Prostate gland (tissue), 2 donors: ENCODE data around the gene SRGAP2C. TPM values are rescaled to one million over a fixed set of nuclear protein-coding genes. Genes with fewer than 3 reads are reported as not detected.
"Not testable (repeated sequence)": the region's sequence is repeated elsewhere in the genome, so short reads cannot be mapped to it uniquely, and the experiment has no call there.

Experiments used
- DNase-seq: peaks from one replicate; pipeline ENCODE4 v3.0.0-alpha.2; 2019; ENCODE audit warnings: low spot score
- H3K27ac ChIP-seq, 2 donors: fragments of 200-600 bp; sonication (generic); 2 replicates each; pipeline ENCODE4 v1.5.1; 2017 to 2019
- H3K27me3 ChIP-seq: fragments of 200-600 bp; sonication (generic); replicated peaks from 2 replicates; pipeline ENCODE4 v1.5.1; 2019; ENCODE audit not compliant: insufficient read depth
- H3K36me3 ChIP-seq, 2 donors: fragments of 200-600 bp; sonication (generic); 1 replicate in 1 of 2; 2 replicates in 1 of 2; pipeline versions ENCODE4 v1.5.1 to v1.8.1; 2017 to 2019
- H3K4me1 ChIP-seq: fragments of 200-600 bp; sonication (generic); replicated peaks from 2 replicates; pipeline ENCODE4 v1.5.1; 2019
- H3K4me3 ChIP-seq, 2 donors: fragments of 200-600 bp; sonication (generic); 2 replicates each; pipeline ENCODE4 v1.5.1; 2017 to 2019
- H3K9me3 ChIP-seq: fragments of 200-600 bp; sonication (generic); 2 replicates; pipeline ENCODE4 v1.5.1; 2017
- WGBS: methylation state at CpG from one replicate; pipeline ENCODE4 v1.1.5; 2018; 5-methylcytosine and 5-hydroxymethylcytosine counted together
- intact Hi-C: fragments of 100-400 bp; cut with DNase I; formaldehyde crosslinking; loops from one replicate; pipeline ENCODE4 v1.14.2; 2022
- total RNA-seq, 2 donors: library from RNA; depleted of rRNA; stranded (reverse); fragments of >200 nt; gene quantifications; one replicate each; pipeline ENCODE4 v1.1.0, GENCODE V29; 2016

SRGAP2C gene
- total RNA-seq, 2 donors from 2014 or later = 5.2 to 15.6 TPM

GRCh38 chr1:121163850-121164757 lies 20.7 kb upstream of the SRGAP2C start:
- WGBS = 74% methylated on average over 4 of the region's 5 CpGs

GRCh38 chr1:121165296-121165695 lies 19.5 kb upstream of the SRGAP2C start:
- H3K4me3 ChIP-seq, H3K4me1 ChIP-seq, H3K9me3 ChIP-seq, DNase-seq, intact Hi-C loops, H3K27me3 ChIP-seq, H3K27ac ChIP-seq, H3K36me3 ChIP-seq: not testable (repeated sequence)

More at GRCh38 chr1:121163850-121164757, 20.7 kb upstream of the SRGAP2C start:
- H3K9me3 ChIP-seq, H3K4me1 ChIP-seq, H3K36me3 ChIP-seq, H3K4me3 ChIP-seq, DNase-seq, H3K27ac ChIP-seq, intact Hi-C loops, H3K27me3 ChIP-seq: not testable (repeated sequence)

GRCh38 chr1:121167225-121167738 lies 17.5 kb upstream of the SRGAP2C start:
- H3K36me3 ChIP-seq, intact Hi-C loops, H3K27ac ChIP-seq, H3K27me3 ChIP-seq, H3K4me3 ChIP-seq, H3K4me1 ChIP-seq, H3K9me3 ChIP-seq, DNase-seq: not testable (repeated sequence)
- WGBS = 42% methylated on average over 2 of the region's 2 CpGs

GRCh38 chr1:121168152-121168668 lies 16.6 kb upstream of the SRGAP2C start:
- H3K27ac ChIP-seq, H3K36me3 ChIP-seq, DNase-seq, H3K9me3 ChIP-seq, H3K4me3 ChIP-seq, intact Hi-C loops, H3K4me1 ChIP-seq, H3K27me3 ChIP-seq: not testable (repeated sequence)
- 88% methylated on average over 1 of the region's 3 CpGs for WGBS

- H3K4me1 ChIP-seq, H3K4me3 ChIP-seq, H3K27ac ChIP-seq, H3K27me3 ChIP-seq, intact Hi-C loops, H3K36me3 ChIP-seq, DNase-seq, H3K9me3 ChIP-seq: not testable (repeated sequence)
- 92% methylated on average over 2 of the region's 2 CpGs for WGBS
Measured at GRCh38 chr1:121176649-121177048, 8.1 kb upstream of the SRGAP2C start.

GRCh38 chr1:121178197-121178596 lies 6.6 kb upstream of the SRGAP2C start:
- H3K4me3 ChIP-seq, H3K27me3 ChIP-seq, H3K36me3 ChIP-seq, H3K9me3 ChIP-seq, H3K27ac ChIP-seq, intact Hi-C loops, H3K4me1 ChIP-seq, DNase-seq: not testable (repeated sequence)

GRCh38 chr1:121183867-121184266 lies 908 bp upstream of the SRGAP2C start:
- H3K27me3 ChIP-seq, H3K4me3 ChIP-seq, intact Hi-C loops, H3K4me1 ChIP-seq, H3K36me3 ChIP-seq, H3K9me3 ChIP-seq, H3K27ac ChIP-seq, DNase-seq: not testable (repeated sequence)
- WGBS = no CpG with 5 or more reads among the region's 31 CpGs

GRCh38 chr1:121185140-121185708 lies 449 bp downstream of the SRGAP2C start:
- peak overlapping the region; percentile 71 to 74 for H3K27ac ChIP-seq
- intact Hi-C loops, DNase-seq: not testable (repeated sequence)

GRCh38 chr1:121186191-121186590 lies 1.4 kb downstream of the SRGAP2C start:
- WGBS = 0% methylated on average over 6 of the region's 20 CpGs
- H3K27me3 ChIP-seq, intact Hi-C loops, H3K4me1 ChIP-seq, H3K27ac ChIP-seq, DNase-seq, H3K9me3 ChIP-seq, H3K36me3 ChIP-seq: not testable (repeated sequence)
- peak overlapping the region; percentile 11 to 12 for H3K4me3 ChIP-seq

More at GRCh38 chr1:121185140-121185708, 449 bp downstream of the SRGAP2C start:
- H3K36me3 ChIP-seq, H3K4me1 ChIP-seq, H3K27me3 ChIP-seq, H3K9me3 ChIP-seq: not testable (repeated sequence)
- H3K4me3 ChIP-seq = peak overlapping the region; percentile 35 to 39
- WGBS = no CpG with 5 or more reads among the region's 48 CpGs

- H3K27me3 ChIP-seq, H3K4me3 ChIP-seq, H3K4me1 ChIP-seq, intact Hi-C loops, H3K27ac ChIP-seq, H3K36me3 ChIP-seq, H3K9me3 ChIP-seq, DNase-seq: not testable (repeated sequence)
- WGBS = 90% methylated on average over 5 of the region's 5 CpGs
Measured at GRCh38 chr1:121187914-121188313, 3.1 kb downstream of the SRGAP2C start.

GRCh38 chr1:121192512-121192911 lies 7.7 kb downstream of the SRGAP2C start:
- H3K36me3 ChIP-seq, H3K9me3 ChIP-seq, H3K27ac ChIP-seq, H3K4me3 ChIP-seq, DNase-seq, H3K4me1 ChIP-seq, H3K27me3 ChIP-seq, intact Hi-C loops: not testable (repeated sequence)
- no CpG with 5 or more reads among the region's 2 CpGs for WGBS

- H3K9me3 ChIP-seq, H3K27me3 ChIP-seq, H3K27ac ChIP-seq, DNase-seq, H3K4me3 ChIP-seq, H3K36me3 ChIP-seq, H3K4me1 ChIP-seq, intact Hi-C loops: not testable (repeated sequence)
- WGBS = 100% methylated on average over 3 of the region's 7 CpGs
Measured at GRCh38 chr1:121197095-121197882, 12.5 kb downstream of the SRGAP2C start.
